HepG2 (cell line): ENCODE results near the gene WDR62. TPM values are rescaled to one million over a fixed set of nuclear protein-coding genes. Genes with fewer than 3 reads are reported as not detected.

Experiments used
- ARID4A ChIP-seq: sonication (generic); formaldehyde crosslinking; IDR thresholded peaks from 2 replicates; pipeline ENCODE4 v1.5.0; 2020; ENCODE audit warnings: mild to moderate bottlenecking, missing genetic modification reagents, borderline replicate concordance
- CBX5 ChIP-seq: sonication (generic); formaldehyde crosslinking; IDR thresholded peaks from 2 replicates; pipeline ENCODE4 v1.4.0; 2020; ENCODE audit warnings: missing genetic modification reagents, borderline replicate concordance
- ETV5 ChIP-seq: IDR thresholded peaks from 2 replicates; pipeline ENCODE4 v1.6.1; 2018; ENCODE audit warnings: missing biosample characterization, missing genetic modification reagents, inconsistent platforms, borderline replicate concordance
- FOXK1 ChIP-seq: sonication (generic); formaldehyde crosslinking; IDR thresholded peaks from 2 replicates; pipeline ENCODE4 v1.4.0; 2020; ENCODE audit warnings: low read depth, missing genetic modification reagents, borderline replicate concordance
- HNF1A ChIP-seq, 2 experiments: sonication (generic) in 1 of 2; formaldehyde crosslinking in 1 of 2; IDR thresholded peaks; 2 replicates each; pipeline versions ENCODE4 v1.4.0 to v1.6.1; 2016 to 2020; ENCODE audit warnings: borderline replicate concordance in 1 of 2, low read depth in 1 of 2, mild to moderate bottlenecking in 1 of 2, missing genetic modification reagents in 1 of 2
- HNF4A ChIP-seq: sonication (generic); formaldehyde crosslinking; IDR thresholded peaks from 2 replicates; pipeline ENCODE4 v1.4.0; 2020; ENCODE audit warnings: missing genetic modification reagents
- KDM1A ChIP-seq: IDR thresholded peaks from 2 replicates; pipeline ENCODE4 v1.6.1; 2016; ENCODE audit warnings: missing compliant biosample characterization
- KMT2A ChIP-seq: sonication (generic); formaldehyde crosslinking; IDR thresholded peaks from 2 replicates; pipeline ENCODE4 v1.4.0; 2020; ENCODE audit warnings: missing genetic modification reagents
- MLLT10 ChIP-seq: sonication (generic); formaldehyde crosslinking; IDR thresholded peaks from 2 replicates; pipeline ENCODE4 v1.4.0; 2020; ENCODE audit warnings: missing genetic modification reagents
- NFYC ChIP-seq: IDR thresholded peaks from 2 replicates; pipeline ENCODE4 v1.6.1; 2016; ENCODE audit warnings: missing genetic modification reagents, missing compliant biosample characterization
- PITX1 ChIP-seq: sonication (generic); formaldehyde crosslinking; IDR thresholded peaks from 2 replicates; pipeline ENCODE4 v1.5.1; 2020; ENCODE audit warnings: mild to moderate bottlenecking, missing genetic modification reagents
- RBM22 ChIP-seq: fragments of 200-400 bp; formaldehyde crosslinking; optimal IDR thresholded peaks from 2 replicates; pipeline ENCODE3; 2017; ENCODE audit warnings: mild to moderate bottlenecking, low read length, moderate library complexity
- RXRB ChIP-seq: IDR thresholded peaks from 2 replicates; pipeline ENCODE4 v1.6.1; 2016; ENCODE audit warnings: borderline replicate concordance, missing genetic modification reagents, missing compliant biosample characterization
- SOX5 ChIP-seq: IDR thresholded peaks from 2 replicates; pipeline ENCODE4 v1.6.1; 2016; ENCODE audit warnings: borderline replicate concordance
- TSC22D2 ChIP-seq: sonication (generic); formaldehyde crosslinking; IDR thresholded peaks from 2 replicates; pipeline ENCODE4 v1.5.1; 2020; ENCODE audit warnings: missing genetic modification reagents, mild to moderate bottlenecking, borderline replicate concordance
- ZFP1 ChIP-seq: IDR thresholded peaks from 2 replicates; pipeline ENCODE4 v1.6.1; 2016
- ZNF546 ChIP-seq: sonication (generic); formaldehyde crosslinking; conservative IDR thresholded peaks from 2 replicates; pipeline ENCODE4 v1.8.1; 2023; ENCODE audit warnings: mild to moderate bottlenecking, missing genetic modification reagents
- ZNF678 ChIP-seq: sonication (generic); formaldehyde crosslinking; IDR thresholded peaks from 2 replicates; pipeline ENCODE4 v1.4.0; 2020; ENCODE audit warnings: mild to moderate bottlenecking, missing genetic modification reagents
- polyA plus RNA-seq, 8 experiments: library from polyadenylated mRNA; depleted of rRNA in 3 of 8; stranded (reverse) in 7 of 8; unstranded in 1 of 8; fragments of >200 nt; fragmentation: Illumina TruSeq in 4 of 8; extraction: Trizol in 4 of 8; gene quantifications; 2 replicates each; pipeline versions ENCODE4 v1.2.1 to v1.2.3, GENCODE V29; 2011 to 2016; ENCODE audit warnings: low read depth in 4 of 8, missing spikeins in 1 of 8, mixed read lengths in 1 of 8; ENCODE audit not compliant: insufficient read depth in 1 of 8
- total RNA-seq, 5 experiments: library from RNA; depleted of rRNA; stranded (reverse); fragments of >200 nt; fragmentation: Illumina TruSeq; extraction: Trizol; gene quantifications; 2 replicates each; pipeline ENCODE4 v1.2.3, GENCODE V29; 2016; ENCODE audit warnings: low read depth in 1 of 5

The WDR62 gene
- total and polyA plus RNA-seq, 2 of the 13 experiments (the other 11 are each of a cell fraction or from before 2014, with no cell fraction given) = 5.8 to 12.5 TPM

GRCh38 chr19:36008336-36008978 lies 46.2 kb upstream of the WDR62 start, which contains the start of gene SYNE4 (continued):
- TF ChIP-seq CBX5 (CRISPR knock-in tag) (no peak), HNF4A (CRISPR knock-in tag) (no peak; the same call in 1 of the 2 replicates), ARID4A (CRISPR knock-in tag) (peak; percentile 80; the same call in 1 of the 2 replicates), RBM22 (no peak), SOX5 (CRISPR knock-in tag) (0 out of 2 replicates have a peak, but pooled peaks have one; percentile 19), ZFP1 (no peak), RXRB (CRISPR knock-in tag) (peak; percentile 42; the same call in 1 of the 2 replicates), ETV5 (CRISPR knock-in tag) (0 out of 2 replicates have a peak, but pooled peaks have one; percentile 29), KMT2A (no peak), ZNF546 (peak; percentile 78; the same call in 1 of the 2 replicates), PITX1 (peak; percentile 29; the same call in 1 of the 2 replicates), TSC22D2 (CRISPR knock-in tag) (peak; percentile 72; the same call in 1 of the 2 replicates), KDM1A (CRISPR knock-in tag) (0 out of 2 replicates have a peak, but pooled peaks have one; percentile 22), MLLT10 (CRISPR knock-in tag) (no peak), HNF1A (IDR thresholded peaks at IDR 0.05; ENCODE audit: low read depth) (no peak), HNF1A (CRISPR knock-in tag; IDR thresholded peaks at IDR 0.05; ENCODE audit: borderline replicate concordance) (0 out of 2 replicates have a peak, but pooled peaks have one; percentile 35), ZNF678 (CRISPR knock-in tag) (no peak), NFYC (peak; percentile 62), FOXK1 (CRISPR knock-in tag) (no peak)
